ENCODE results near the gene SAMD13.
A peak's percentile ranks its signal among the peaks of the same experiment; 100 is the strongest.

The SAMD13 gene

GRCh38 chr1:84301004-84301784 is at the start of gene SAMD13:
TSS of gene SAMD13 (plus strand) at chr1:84301708. CDS start at chr1:84303235, 1,527 bp downstream.
- DNase-seq = peak; percentile 38

- no peak for DNase-seq
These were observed 48.5 kb upstream of the SAMD13 start for GRCh38 chr1:84253036-84253435.

GRCh38 chr1:84253891-84254290 is 47.6 kb upstream of the SAMD13 start:
- no peak for DNase-seq

- DNase-seq = no peak
These were observed 46.7 kb upstream of the SAMD13 start for GRCh38 chr1:84254703-84255238.

- no peak for DNase-seq
These were observed 45.9 kb upstream of the SAMD13 start for GRCh38 chr1:84255582-84255981.

GRCh38 chr1:84257617-84258016 is 43.9 kb upstream of the SAMD13 start:
- DNase-seq = no peak

GRCh38 chr1:84259376-84259775 is 42.1 kb upstream of the SAMD13 start:
- no peak for DNase-seq

GRCh38 chr1:84259989-84260388 is 41.5 kb upstream of the SAMD13 start:
- no peak for DNase-seq

- no peak for DNase-seq
These were observed 40.5 kb upstream of the SAMD13 start for GRCh38 chr1:84260852-84261518.

GRCh38 chr1:84264961-84265360 is 36.5 kb upstream of the SAMD13 start:
- no peak for DNase-seq

- no peak for DNase-seq
These were observed 35.6 kb upstream of the SAMD13 start for GRCh38 chr1:84265867-84266266.

GRCh38 chr1:84266748-84267147 is 34.8 kb upstream of the SAMD13 start:
- DNase-seq = no peak

GRCh38 chr1:84267476-84267875 is 34.0 kb upstream of the SAMD13 start:
- no peak for DNase-seq

GRCh38 chr1:84268346-84268745 is 33.2 kb upstream of the SAMD13 start:
- DNase-seq = no peak

GRCh38 chr1:84269306-84269705 is 32.2 kb upstream of the SAMD13 start:
- DNase-seq = no peak

- DNase-seq = no peak
These were observed 29.9 kb upstream of the SAMD13 start for GRCh38 chr1:84271441-84272151.

- peak; percentile 20 for DNase-seq
These were observed 29.1 kb upstream of the SAMD13 start for GRCh38 chr1:84272401-84272800.

GRCh38 chr1:84277343-84278059 is 24.0 kb upstream of the SAMD13 start:
- no peak for DNase-seq

GRCh38 chr1:84278905-84279304 is 22.6 kb upstream of the SAMD13 start:
- no peak for DNase-seq

- DNase-seq = no peak
These were observed 20.6 kb upstream of the SAMD13 start for GRCh38 chr1:84280912-84281311.

GRCh38 chr1:84282780-84283333 is 18.7 kb upstream of the SAMD13 start:
- no peak for DNase-seq

- DNase-seq = no peak
These were observed 18.1 kb upstream of the SAMD13 start for GRCh38 chr1:84283381-84283780.

GRCh38 chr1:84286071-84286470 is 15.4 kb upstream of the SAMD13 start:
- DNase-seq = no peak
